ENCODE measurements around the gene THADA.

DNA sequence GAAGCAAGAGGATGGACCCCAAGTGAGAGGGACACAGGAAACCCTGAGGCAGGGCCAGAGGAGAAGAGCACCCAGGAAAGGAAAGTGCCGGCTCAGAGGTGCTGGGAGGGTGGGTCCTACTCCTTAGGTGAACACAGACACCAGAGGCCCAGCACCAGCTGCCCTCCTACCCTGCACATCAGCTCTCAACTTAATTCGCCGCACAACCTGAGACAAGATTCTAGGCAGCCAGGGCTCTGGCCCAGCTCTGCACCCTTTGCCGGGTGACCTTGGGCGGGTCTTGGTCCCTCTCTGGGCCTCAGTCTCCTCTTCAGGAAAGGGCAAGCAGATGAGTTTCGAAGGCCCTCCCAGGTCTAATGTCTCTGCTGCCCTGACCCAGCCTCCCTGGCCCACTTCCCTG, 397.6 kb downstream of the THADA start:
- TF ChIP-seq POLR2AphosphoS5 (IDR thresholded peaks at IDR 0.05), result no peak
- TF ChIP-seq, protein P1, sequence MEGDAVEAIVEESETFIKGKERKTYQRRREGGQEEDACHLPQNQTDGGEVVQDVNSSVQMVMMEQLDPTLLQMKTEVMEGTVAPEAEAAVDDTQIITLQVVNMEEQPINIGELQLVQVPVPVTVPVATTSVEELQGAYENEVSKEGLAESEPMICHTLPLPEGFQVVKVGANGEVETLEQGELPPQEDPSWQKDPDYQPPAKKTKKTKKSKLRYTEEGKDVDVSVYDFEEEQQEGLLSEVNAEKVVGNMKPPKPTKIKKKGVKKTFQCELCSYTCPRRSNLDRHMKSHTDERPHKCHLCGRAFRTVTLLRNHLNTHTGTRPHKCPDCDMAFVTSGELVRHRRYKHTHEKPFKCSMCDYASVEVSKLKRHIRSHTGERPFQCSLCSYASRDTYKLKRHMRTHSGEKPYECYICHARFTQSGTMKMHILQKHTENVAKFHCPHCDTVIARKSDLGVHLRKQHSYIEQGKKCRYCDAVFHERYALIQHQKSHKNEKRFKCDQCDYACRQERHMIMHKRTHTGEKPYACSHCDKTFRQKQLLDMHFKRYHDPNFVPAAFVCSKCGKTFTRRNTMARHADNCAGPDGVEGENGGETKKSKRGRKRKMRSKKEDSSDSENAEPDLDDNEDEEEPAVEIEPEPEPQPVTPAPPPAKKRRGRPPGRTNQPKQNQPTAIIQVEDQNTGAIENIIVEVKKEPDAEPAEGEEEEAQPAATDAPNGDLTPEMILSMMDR (IDR thresholded peaks at IDR 0.05), result no peak
- no peak for TF ChIP-seq POLR2A (IDR thresholded peaks at IDR 0.05)
- TF ChIP-seq EP300 (IDR thresholded peaks at IDR 0.05), result no peak

All from upper lobe of left lung (tissue), 4 donors.